Liver (tissue), 3 donors: Measurements from ENCODE around the gene ERC2.

Experiments used
- ATF3 ChIP-seq: IDR thresholded peaks from 2 replicates; pipeline ENCODE4 v1.6.1; 2016; ENCODE audit warnings: antibody characterized with exemption
- CTCF ChIP-seq: fragments of 150-350 bp; IDR thresholded peaks from 2 replicates; pipeline ENCODE4 v1.5.1; 2017; ENCODE audit warnings: improper control_type of control experiment, low read depth, low read length; ENCODE audit not compliant: missing input control
- EGR1 ChIP-seq, 2 donors: IDR thresholded peaks; 2 replicates each; pipeline ENCODE4 v1.6.1; 2016 to 2018; ENCODE audit warnings: antibody characterized with exemption in 2 of 2, low read depth in 2 of 2
- GABPA ChIP-seq, 2 donors: IDR thresholded peaks in 1 of 2; conservative IDR thresholded peaks in 1 of 2; 2 replicates each; pipeline ENCODE4 v1.6.1; 2016; ENCODE audit warnings: antibody characterized with exemption in 2 of 2, mild to moderate bottlenecking in 1 of 2, moderate library complexity in 1 of 2
- JUND ChIP-seq, 2 donors: IDR thresholded peaks; 2 replicates each; pipeline ENCODE4 v1.6.1; 2016; ENCODE audit warnings: antibody characterized with exemption in 2 of 2
- MAX ChIP-seq: IDR thresholded peaks from 2 replicates; pipeline ENCODE4 v1.6.1; 2016; ENCODE audit warnings: antibody characterized with exemption
- RAD21 ChIP-seq, 2 donors: IDR thresholded peaks; 2 replicates each; pipeline ENCODE4 v1.6.1; 2016; ENCODE audit warnings: antibody characterized with exemption in 2 of 2, mild to moderate bottlenecking in 2 of 2
- REST ChIP-seq: IDR thresholded peaks from 2 replicates; pipeline ENCODE4 v1.6.1; 2016; ENCODE audit warnings: antibody characterized with exemption, mild to moderate bottlenecking
- RXRA ChIP-seq, 2 donors: IDR thresholded peaks; 2 replicates each; pipeline ENCODE4 v1.6.1; 2017 to 2018; ENCODE audit warnings: antibody characterized with exemption in 2 of 2, mild to moderate bottlenecking in 1 of 2
- SP1 ChIP-seq: IDR thresholded peaks from 2 replicates; pipeline ENCODE4 v1.6.1; 2018; ENCODE audit warnings: antibody characterized with exemption, mild to moderate bottlenecking
- TAF1 ChIP-seq: conservative IDR thresholded peaks from 2 replicates; pipeline ENCODE4 v1.6.1; 2016; ENCODE audit warnings: antibody characterized with exemption, mild to moderate bottlenecking
- YY1 ChIP-seq: IDR thresholded peaks from 2 replicates; pipeline ENCODE4 v1.6.1; 2016; ENCODE audit warnings: antibody characterized with exemption, mild to moderate bottlenecking
- ZBTB33 ChIP-seq: IDR thresholded peaks from 2 replicates; pipeline ENCODE4 v1.6.1; 2016; ENCODE audit warnings: antibody characterized with exemption
- donor health status: healthy.
- donor health status: healthy.

- TF ChIP-seq MAX = no peak
- TF ChIP-seq CTCF = no peak
- TF ChIP-seq EGR1 (IDR thresholded peaks at IDR 0.05; ENCODE audit: low read depth in 2 of 2) = no peak
- TF ChIP-seq YY1 = no peak
- no peak for TF ChIP-seq JUND (IDR thresholded peaks at IDR 0.05)
- no peak for TF ChIP-seq ATF3
- TF ChIP-seq RAD21 (IDR thresholded peaks at IDR 0.05) = no peak
- TF ChIP-seq TAF1 = no peak
- TF ChIP-seq ZBTB33 = no peak
- TF ChIP-seq SP1 = no peak
- no peak for TF ChIP-seq GABPA (IDR thresholded peaks at IDR 0.05 in 1 of 2, conservative IDR thresholded peaks at IDR 0.05 in 1 of 2)
- TF ChIP-seq RXRA (IDR thresholded peaks at IDR 0.05) = no peak
- TF ChIP-seq REST = no peak
These were observed 960.5 kb downstream of the ERC2 start for GRCh38 chr3:55507808-55508207.
